Upper lobe of left lung (tissue), 6 donors: Measurements from ENCODE around the gene DPYSL3. TPM values are rescaled to one million over a fixed set of nuclear protein-coding genes. Genes with fewer than 3 reads are reported as not detected.

Source experiments
- ATAC-seq, 2 donors: fragments of 200-7000 bp; cut with Tn5 transposase; one replicate each; pipeline ENCODE4 v1.9.1; 2022; ENCODE audit warnings: mild to moderate bottlenecking in 2 of 2, moderate library complexity in 2 of 2; ENCODE audit not compliant: low FRiP score in 2 of 2
- DNase-seq, 2 donors: peaks; one replicate each; pipeline ENCODE4 v3.0.0-alpha.2; 2019 to 2020
- H3K27ac ChIP-seq, 4 donors: fragments of 200-600 bp; sonication (generic); one replicate each; pipeline ENCODE4 v1.5.1; 2016 to 2019
- H3K27me3 ChIP-seq, 4 donors: fragments of 200-600 bp; sonication (generic); one replicate each; pipeline ENCODE4 v1.5.1; 2017 to 2019
- H3K36me3 ChIP-seq, 4 donors: fragments of 200-600 bp; sonication (generic); one replicate each; pipeline ENCODE4 v1.5.1; 2016 to 2019
- H3K4me1 ChIP-seq, 4 donors: fragments of 200-600 bp; sonication (generic); one replicate each; pipeline ENCODE4 v1.5.1; 2018 to 2019
- H3K4me3 ChIP-seq, 4 donors: fragments of 200-600 bp; sonication (generic); one replicate each; pipeline ENCODE4 v1.5.1; 2017 to 2019; ENCODE audit warnings: mild to moderate bottlenecking in 2 of 4, moderate library complexity in 1 of 4
- H3K9me3 ChIP-seq, 4 donors: fragments of 200-600 bp; sonication (generic); one replicate each; pipeline ENCODE4 v1.5.1; 2018 to 2019
- CTCF ChIP-seq, 6 experiments: fragments of 450-650 bp in 4 of 6; fragments of 200-600 bp in 2 of 6; sonication (generic) in 2 of 6; IDR thresholded peaks; one replicate each; pipeline ENCODE4 v1.5.1; 2016 to 2019; ENCODE audit warnings: antibody characterized with exemption in 6 of 6
- EP300 ChIP-seq, 4 donors: sonication (generic); formaldehyde crosslinking; IDR thresholded peaks; one replicate each; pipeline ENCODE4 v1.5.1; 2017; ENCODE audit warnings: antibody characterized with exemption in 4 of 4, control low read depth in 2 of 4
- POLR2A ChIP-seq, 4 donors: fragments of 450-650 bp; IDR thresholded peaks; one replicate each; pipeline ENCODE4 v1.5.1; 2016 to 2017; ENCODE audit warnings: antibody characterized with exemption in 4 of 4, mild to moderate bottlenecking in 2 of 4
- POLR2AphosphoS5 ChIP-seq, 2 donors: sonication (generic); formaldehyde crosslinking; IDR thresholded peaks; one replicate each; pipeline ENCODE4 v1.5.1; 2017; ENCODE audit warnings: antibody characterized with exemption in 2 of 2
- WGBS, 2 donors: methylation state at CpG; one replicate each; pipeline ENCODE4 v1.1.5; 2017 to 2018; 5-methylcytosine and 5-hydroxymethylcytosine counted together
- total RNA-seq, 6 donors: library from RNA; depleted of rRNA in 4 of 6; stranded (reverse); fragments of >200 nt in 4 of 6; gene quantifications; one replicate each; pipeline versions ENCODE4 v1.1.0 to v1.2.1, GENCODE V29; 2016 to 2021
- donor health status: DM: no; HTN: no; CAD: no; lungs with moderate emphysema.
- donor health status: DM: no; HTN: yes; CAD: no; lungs with severe emphysema.

Gene DPYSL3
- total RNA-seq, 6 donors from 2014 or later: 24.4 to 85.1 (median 40.6) TPM

DNA sequence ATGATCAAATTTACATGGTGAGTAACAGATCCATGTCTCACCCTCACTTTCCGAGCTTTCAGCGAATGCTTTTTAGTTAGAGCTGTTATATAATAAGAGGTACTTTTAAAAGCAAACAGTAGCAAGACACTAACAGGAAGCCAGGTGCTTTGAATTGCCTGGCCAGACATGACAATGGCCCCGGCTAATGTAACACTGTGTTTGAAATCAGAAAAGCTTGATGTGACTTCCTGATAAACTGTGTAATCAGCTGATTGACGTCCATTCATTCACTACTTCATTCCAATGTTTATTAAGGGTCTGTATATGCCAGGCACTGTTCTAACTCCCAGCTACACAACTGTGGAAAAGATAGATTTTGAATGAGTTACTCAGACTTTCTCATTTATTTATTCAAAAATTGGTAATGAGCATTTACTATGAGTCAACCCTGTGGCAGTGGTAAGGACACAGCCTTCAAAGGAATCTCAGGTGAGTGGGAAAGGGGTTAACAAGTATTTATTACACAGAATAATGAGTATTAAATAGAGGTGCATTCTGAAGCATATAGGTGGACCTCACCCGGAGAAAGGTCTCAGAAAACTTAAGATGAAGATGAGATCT lies 26.6 kb downstream of the DPYSL3 start:
- no peak for ATAC-seq
- peak overlapping the region; percentile 22 to 69 (median 47) for H3K27ac ChIP-seq

GRCh38 chr5:147482706-147483180 lies 27.1 kb downstream of the DPYSL3 start:
- Histone ChIP-seq H3K4me3 (no peak overlapping the region), H3K27ac (peak overlapping the region; percentile 26 to 41 (median 36)), H3K27me3 (no peaks in the 10 kb centered on the region), H3K4me1 (peaks cover 16 to 37% (median 27%) of the 10 kb centered on the region in 4 donors), H3K36me3 (no peaks in the 10 kb centered on the region), H3K9me3 (no peaks in the 10 kb centered on the region)
- no peak for DNase-seq
- WGBS, 2 donors: 66 to 69% methylated on average over 7 of the region's 7 CpGs
- ATAC-seq: no peak
- TF ChIP-seq CTCF (IDR thresholded peaks at IDR 0.05): no peak
- no peak for TF ChIP-seq POLR2AphosphoS5 (IDR thresholded peaks at IDR 0.05)
- no peak for TF ChIP-seq POLR2A (IDR thresholded peaks at IDR 0.05)
- TF ChIP-seq EP300 (IDR thresholded peaks at IDR 0.05): no peak

More for the DNA sequence above, 26.6 kb downstream of the DPYSL3 start:
- Histone ChIP-seq H3K4me1 (peaks cover 16 to 37% (median 27%) of the 10 kb centered on the region in 4 donors), H3K36me3 (no peaks in the 10 kb centered on the region), H3K9me3 (no peaks in the 10 kb centered on the region), H3K4me3 (no peak overlapping the region), H3K27me3 (no peaks in the 10 kb centered on the region)
- no peak for DNase-seq
- WGBS, 2 donors: 46 to 50% methylated on average over 5 of the region's 5 CpGs
- TF ChIP-seq EP300 (IDR thresholded peaks at IDR 0.05): no peak

- ATAC-seq (peak in 1 of 2 donors; percentile 45), DNase-seq (no peak)
- no peak for TF ChIP-seq CTCF (IDR thresholded peaks at IDR 0.05)
- no peak for TF ChIP-seq POLR2A (IDR thresholded peaks at IDR 0.05)
- no peak for TF ChIP-seq POLR2AphosphoS5 (IDR thresholded peaks at IDR 0.05)
- no peak for TF ChIP-seq EP300 (IDR thresholded peaks at IDR 0.05)
- peak overlapping the region; percentile 26 to 41 (median 36) for H3K27ac ChIP-seq
- 59 to 63% methylated on average over 3 of the region's 3 CpGs for WGBS, 2 donors
- peaks cover 16 to 37% (median 27%) of the 10 kb centered on the region in 4 donors for H3K4me1 ChIP-seq
- no peaks in the 10 kb centered on the region for H3K9me3 ChIP-seq
- no peak overlapping the region for H3K4me3 ChIP-seq
- H3K36me3 ChIP-seq: no peaks in the 10 kb centered on the region
- H3K27me3 ChIP-seq: no peaks in the 10 kb centered on the region
Measured at GRCh38 chr5:147481874-147482705, 27.8 kb downstream of the DPYSL3 start.

DNA sequence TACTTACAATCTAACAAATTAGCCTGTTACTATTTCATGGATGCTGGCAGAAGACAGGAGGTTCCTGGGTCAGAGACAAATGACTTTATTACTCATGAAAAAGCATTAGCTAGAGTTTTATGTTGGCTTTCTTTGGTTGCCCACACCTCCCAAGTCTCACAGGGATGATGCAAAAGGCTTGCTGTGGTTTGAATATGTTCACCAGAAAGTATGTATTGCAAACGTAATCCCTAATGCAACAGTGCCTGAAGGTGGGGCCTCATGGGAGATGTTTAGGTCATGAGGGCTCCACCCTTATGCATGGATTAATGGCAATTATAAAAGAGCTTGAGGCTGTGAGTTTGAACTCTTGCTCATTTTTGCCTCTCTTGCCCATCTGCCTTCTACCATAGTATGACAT lies 28.5 kb downstream of the DPYSL3 start:
- no peaks in the 10 kb centered on the region for H3K27me3 ChIP-seq
- 67 to 75% methylated on average over 1 of the region's 1 CpG for WGBS, 2 donors
- no peaks in the 10 kb centered on the region for H3K9me3 ChIP-seq
- TF ChIP-seq EP300 (IDR thresholded peaks at IDR 0.05) (no peak), POLR2A (IDR thresholded peaks at IDR 0.05) (no peak), CTCF (IDR thresholded peaks at IDR 0.05) (no peak), POLR2AphosphoS5 (IDR thresholded peaks at IDR 0.05) (no peak)
- H3K4me1 ChIP-seq: peaks cover 16 to 37% (median 27%) of the 10 kb centered on the region in 4 donors
- H3K36me3 ChIP-seq: no peaks in the 10 kb centered on the region
- H3K4me3 ChIP-seq: no peak overlapping the region
- ATAC-seq (peak in 1 of 2 donors; percentile 18), DNase-seq (no peak)
- H3K27ac ChIP-seq: peak overlapping the region in 1 of 4 donors; percentile 39

GRCh38 chr5:147479949-147480348 lies 29.9 kb downstream of the DPYSL3 start:
- Histone ChIP-seq H3K36me3 (no peaks in the 10 kb centered on the region), H3K4me3 (no peak overlapping the region), H3K27ac (no peak overlapping the region), H3K9me3 (no peaks in the 10 kb centered on the region), H3K4me1 (peaks cover 16 to 35% (median 26%) of the 10 kb centered on the region in 4 donors), H3K27me3 (no peaks in the 10 kb centered on the region)
- TF ChIP-seq CTCF (IDR thresholded peaks at IDR 0.05) (no peak), EP300 (IDR thresholded peaks at IDR 0.05) (no peak), POLR2AphosphoS5 (IDR thresholded peaks at IDR 0.05) (no peak), POLR2A (IDR thresholded peaks at IDR 0.05) (no peak)
- ATAC-seq: no peak
- WGBS, 2 donors: 65 to 71% methylated on average over 6 of the region's 6 CpGs
- no peak for DNase-seq
